Measurements from ENCODE around the gene ATP6V0E2.

The ATP6V0E2 gene

GRCh38 chr7:149839933-149840332, 33.8 kb upstream of the ATP6V0E2 start:
- Histone ChIP-seq H3K4me3 (ENCODE audit: low read depth in 1 of 2, low read length in 2 of 2) (no peak overlapping the region), H3K27me3 (ENCODE audit: control insufficient read depth in 1 of 2, insufficient read depth in 2 of 2, low read length in 2 of 2) (no peaks in the 10 kb centered on the region), H3K9ac (ENCODE audit: low read depth in 1 of 2, low read length in 2 of 2) (no peak overlapping the region), H3K36me3 (ENCODE audit: control insufficient read depth in 1 of 2, insufficient read depth in 2 of 2, low read length in 2 of 2) (peaks cover 0 to under 1% of the 10 kb centered on the region in 2 donors), H3K27ac (ENCODE audit: low read depth, low read length) (no peak overlapping the region), H3K4me1 (ENCODE audit: control insufficient read depth in 1 of 2, insufficient read depth in 2 of 2, low read length in 2 of 2) (peaks cover 11 to 12% of the 10 kb centered on the region in 2 donors), H3K9me3 (ENCODE audit: control insufficient read depth in 1 of 2, low read length in 2 of 2) (no peaks in the 10 kb centered on the region)

- Histone ChIP-seq H3K27me3 (ENCODE audit: control insufficient read depth in 1 of 2, insufficient read depth in 2 of 2, low read length in 2 of 2) (no peaks in the 10 kb centered on the region), H3K4me3 (ENCODE audit: low read depth in 1 of 2, low read length in 2 of 2) (no peak overlapping the region), H3K36me3 (ENCODE audit: control insufficient read depth in 1 of 2, insufficient read depth in 2 of 2, low read length in 2 of 2) (peaks cover 3 to 13% of the 10 kb centered on the region in 2 donors), H3K9me3 (ENCODE audit: control insufficient read depth in 1 of 2, low read length in 2 of 2) (no peaks in the 10 kb centered on the region), H3K4me1 (ENCODE audit: control insufficient read depth in 1 of 2, insufficient read depth in 2 of 2, low read length in 2 of 2) (peaks cover 8 to 9% of the 10 kb centered on the region in 2 donors), H3K9ac (ENCODE audit: low read depth in 1 of 2, low read length in 2 of 2) (no peak overlapping the region), H3K27ac (ENCODE audit: low read depth, low read length) (no peak overlapping the region)
These were observed 30.2 kb upstream of the ATP6V0E2 start for GRCh38 chr7:149843566-149843965.

- no peaks in the 10 kb centered on the region for H3K9me3 ChIP-seq (ENCODE audit: control insufficient read depth in 1 of 2, low read length in 2 of 2)
- no peak overlapping the region for H3K9ac ChIP-seq (ENCODE audit: low read depth in 1 of 2, low read length in 2 of 2)
- H3K27me3 ChIP-seq (ENCODE audit: control insufficient read depth in 1 of 2, insufficient read depth in 2 of 2, low read length in 2 of 2): no peaks in the 10 kb centered on the region
- H3K27ac ChIP-seq (ENCODE audit: low read depth, low read length): no peak overlapping the region
- peaks cover 3 to 13% of the 10 kb centered on the region in 2 donors for H3K36me3 ChIP-seq (ENCODE audit: control insufficient read depth in 1 of 2, insufficient read depth in 2 of 2, low read length in 2 of 2)
- H3K4me1 ChIP-seq (ENCODE audit: control insufficient read depth in 1 of 2, insufficient read depth in 2 of 2, low read length in 2 of 2): peaks cover 0 to 3% of the 10 kb centered on the region in 2 donors
- no peak overlapping the region for H3K4me3 ChIP-seq (ENCODE audit: low read depth in 1 of 2, low read length in 2 of 2)
These were observed 29.3 kb upstream of the ATP6V0E2 start for GRCh38 chr7:149844445-149844844.

GRCh38 chr7:149845257-149845980, 28.4 kb upstream of the ATP6V0E2 start:
- no peak overlapping the region for H3K4me3 ChIP-seq (ENCODE audit: low read depth in 1 of 2, low read length in 2 of 2)
- H3K9ac ChIP-seq (ENCODE audit: low read depth in 1 of 2, low read length in 2 of 2): no peak overlapping the region
- H3K27me3 ChIP-seq (ENCODE audit: control insufficient read depth in 1 of 2, insufficient read depth in 2 of 2, low read length in 2 of 2): no peaks in the 10 kb centered on the region
- H3K9me3 ChIP-seq (ENCODE audit: control insufficient read depth in 1 of 2, low read length in 2 of 2): no peaks in the 10 kb centered on the region
- no peak overlapping the region for H3K27ac ChIP-seq (ENCODE audit: low read depth, low read length)
- no peaks in the 10 kb centered on the region for H3K4me1 ChIP-seq (ENCODE audit: control insufficient read depth in 1 of 2, insufficient read depth in 2 of 2, low read length in 2 of 2)
- H3K36me3 ChIP-seq (ENCODE audit: control insufficient read depth in 1 of 2, insufficient read depth in 2 of 2, low read length in 2 of 2): peaks cover 3 to 13% of the 10 kb centered on the region in 2 donors

- H3K4me3 ChIP-seq (ENCODE audit: low read depth in 1 of 2, low read length in 2 of 2): no peak overlapping the region
- H3K9me3 ChIP-seq (ENCODE audit: control insufficient read depth in 1 of 2, low read length in 2 of 2): no peaks in the 10 kb centered on the region
- H3K36me3 ChIP-seq (ENCODE audit: control insufficient read depth in 1 of 2, insufficient read depth in 2 of 2, low read length in 2 of 2): peaks cover 3 to 13% of the 10 kb centered on the region in 2 donors
These were observed 27.7 kb upstream of the ATP6V0E2 start for GRCh38 chr7:149846021-149846420.

GRCh38 chr7:149846436-149847046, 27.2 kb upstream of the ATP6V0E2 start:
- no peaks in the 10 kb centered on the region for H3K9me3 ChIP-seq (ENCODE audit: control insufficient read depth in 1 of 2, low read length in 2 of 2)
- peaks cover 3 to 13% of the 10 kb centered on the region in 2 donors for H3K36me3 ChIP-seq (ENCODE audit: control insufficient read depth in 1 of 2, insufficient read depth in 2 of 2, low read length in 2 of 2)
- H3K4me3 ChIP-seq (ENCODE audit: low read depth in 1 of 2, low read length in 2 of 2): no peak overlapping the region
- no peaks in the 10 kb centered on the region for H3K4me1 ChIP-seq (ENCODE audit: control insufficient read depth in 1 of 2, insufficient read depth in 2 of 2, low read length in 2 of 2)
- no peaks in the 10 kb centered on the region for H3K27me3 ChIP-seq (ENCODE audit: control insufficient read depth in 1 of 2, insufficient read depth in 2 of 2, low read length in 2 of 2)
- H3K9ac ChIP-seq (ENCODE audit: low read depth in 1 of 2, low read length in 2 of 2): no peak overlapping the region
- H3K27ac ChIP-seq (ENCODE audit: low read depth, low read length): no peak overlapping the region

More at GRCh38 chr7:149846021-149846420, 27.7 kb upstream of the ATP6V0E2 start:
- no peak overlapping the region for H3K27ac ChIP-seq (ENCODE audit: low read depth, low read length)
- H3K27me3 ChIP-seq (ENCODE audit: control insufficient read depth in 1 of 2, insufficient read depth in 2 of 2, low read length in 2 of 2): no peaks in the 10 kb centered on the region
- H3K9ac ChIP-seq (ENCODE audit: low read depth in 1 of 2, low read length in 2 of 2): no peak overlapping the region
- H3K4me1 ChIP-seq (ENCODE audit: control insufficient read depth in 1 of 2, insufficient read depth in 2 of 2, low read length in 2 of 2): no peaks in the 10 kb centered on the region

- H3K9ac ChIP-seq (ENCODE audit: low read depth in 1 of 2, low read length in 2 of 2): no peak overlapping the region
- peaks cover 3 to 20% of the 10 kb centered on the region in 2 donors for H3K36me3 ChIP-seq (ENCODE audit: control insufficient read depth in 1 of 2, insufficient read depth in 2 of 2, low read length in 2 of 2)
- no peaks in the 10 kb centered on the region for H3K9me3 ChIP-seq (ENCODE audit: control insufficient read depth in 1 of 2, low read length in 2 of 2)
- no peaks in the 10 kb centered on the region for H3K27me3 ChIP-seq (ENCODE audit: control insufficient read depth in 1 of 2, insufficient read depth in 2 of 2, low read length in 2 of 2)
- no peaks in the 10 kb centered on the region for H3K4me1 ChIP-seq (ENCODE audit: control insufficient read depth in 1 of 2, insufficient read depth in 2 of 2, low read length in 2 of 2)
- H3K4me3 ChIP-seq (ENCODE audit: low read depth in 1 of 2, low read length in 2 of 2): no peak overlapping the region
- H3K27ac ChIP-seq (ENCODE audit: low read depth, low read length): no peak overlapping the region
These were observed 24.6 kb upstream of the ATP6V0E2 start for GRCh38 chr7:149849174-149849573.

- H3K4me1 ChIP-seq (ENCODE audit: control insufficient read depth in 1 of 2, insufficient read depth in 2 of 2, low read length in 2 of 2): peaks cover 8 to 9% of the 10 kb centered on the region in 2 donors
- no peak overlapping the region for H3K9ac ChIP-seq (ENCODE audit: low read depth in 1 of 2, low read length in 2 of 2)
- no peaks in the 10 kb centered on the region for H3K27me3 ChIP-seq (ENCODE audit: control insufficient read depth in 1 of 2, insufficient read depth in 2 of 2, low read length in 2 of 2)
- H3K9me3 ChIP-seq (ENCODE audit: control insufficient read depth in 1 of 2, low read length in 2 of 2): no peaks in the 10 kb centered on the region
- no peak overlapping the region for H3K4me3 ChIP-seq (ENCODE audit: low read depth in 1 of 2, low read length in 2 of 2)
- peaks cover 3 to 18% of the 10 kb centered on the region in 2 donors for H3K36me3 ChIP-seq (ENCODE audit: control insufficient read depth in 1 of 2, insufficient read depth in 2 of 2, low read length in 2 of 2)
- no peak overlapping the region for H3K27ac ChIP-seq (ENCODE audit: low read depth, low read length)
These were observed 23.7 kb upstream of the ATP6V0E2 start for GRCh38 chr7:149850007-149850594.

- Histone ChIP-seq H3K27ac (ENCODE audit: low read depth, low read length) (no peak overlapping the region), H3K4me1 (ENCODE audit: control insufficient read depth in 1 of 2, insufficient read depth in 2 of 2, low read length in 2 of 2) (peaks cover 8 to 15% of the 10 kb centered on the region in 2 donors), H3K27me3 (ENCODE audit: control insufficient read depth in 1 of 2, insufficient read depth in 2 of 2, low read length in 2 of 2) (no peaks in the 10 kb centered on the region), H3K4me3 (ENCODE audit: low read depth in 1 of 2, low read length in 2 of 2) (no peak overlapping the region), H3K9ac (ENCODE audit: low read depth in 1 of 2, low read length in 2 of 2) (no peak overlapping the region), H3K36me3 (ENCODE audit: control insufficient read depth in 1 of 2, insufficient read depth in 2 of 2, low read length in 2 of 2) (peaks cover 3 to 15% of the 10 kb centered on the region in 2 donors), H3K9me3 (ENCODE audit: control insufficient read depth in 1 of 2, low read length in 2 of 2) (no peaks in the 10 kb centered on the region)
These were observed 23.1 kb upstream of the ATP6V0E2 start for GRCh38 chr7:149850716-149851115.

- H3K9ac ChIP-seq (ENCODE audit: low read depth in 1 of 2, low read length in 2 of 2): no peak overlapping the region
- peaks cover 0 to 15% of the 10 kb centered on the region in 2 donors for H3K36me3 ChIP-seq (ENCODE audit: control insufficient read depth in 1 of 2, insufficient read depth in 2 of 2, low read length in 2 of 2)
- no peaks in the 10 kb centered on the region for H3K9me3 ChIP-seq (ENCODE audit: control insufficient read depth in 1 of 2, low read length in 2 of 2)
- peaks cover 8 to 15% of the 10 kb centered on the region in 2 donors for H3K4me1 ChIP-seq (ENCODE audit: control insufficient read depth in 1 of 2, insufficient read depth in 2 of 2, low read length in 2 of 2)
- H3K4me3 ChIP-seq (ENCODE audit: low read depth in 1 of 2, low read length in 2 of 2): no peak overlapping the region
- H3K27ac ChIP-seq (ENCODE audit: low read depth, low read length): no peak overlapping the region
- H3K27me3 ChIP-seq (ENCODE audit: control insufficient read depth in 1 of 2, insufficient read depth in 2 of 2, low read length in 2 of 2): no peaks in the 10 kb centered on the region
These were observed 22.3 kb upstream of the ATP6V0E2 start for GRCh38 chr7:149851449-149851848.

Measured in duodenal mucosa (tissue), 2 donors.